ENCODE results near the gene IFI27.

IFI27 gene

DNA sequence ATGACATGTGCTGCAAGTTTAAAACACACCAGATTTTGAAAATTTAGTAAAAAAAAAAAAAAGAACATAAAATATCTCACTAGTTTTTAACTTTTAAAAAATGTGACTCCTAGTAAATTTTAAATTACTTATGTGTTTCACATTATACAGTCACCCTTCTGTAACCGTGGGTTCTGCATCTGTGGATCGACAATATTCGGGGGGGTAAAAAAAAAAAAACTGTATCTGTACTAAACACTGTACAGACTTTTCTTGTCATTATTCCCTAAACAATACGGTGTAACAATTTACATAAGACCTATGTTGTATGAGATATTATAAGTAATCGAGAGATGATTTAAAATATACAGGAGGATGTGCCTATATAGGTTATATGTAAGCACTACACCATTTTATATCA lies 32.7 kb upstream of the IFI27 start:
- TF ChIP-seq, protein P1, sequence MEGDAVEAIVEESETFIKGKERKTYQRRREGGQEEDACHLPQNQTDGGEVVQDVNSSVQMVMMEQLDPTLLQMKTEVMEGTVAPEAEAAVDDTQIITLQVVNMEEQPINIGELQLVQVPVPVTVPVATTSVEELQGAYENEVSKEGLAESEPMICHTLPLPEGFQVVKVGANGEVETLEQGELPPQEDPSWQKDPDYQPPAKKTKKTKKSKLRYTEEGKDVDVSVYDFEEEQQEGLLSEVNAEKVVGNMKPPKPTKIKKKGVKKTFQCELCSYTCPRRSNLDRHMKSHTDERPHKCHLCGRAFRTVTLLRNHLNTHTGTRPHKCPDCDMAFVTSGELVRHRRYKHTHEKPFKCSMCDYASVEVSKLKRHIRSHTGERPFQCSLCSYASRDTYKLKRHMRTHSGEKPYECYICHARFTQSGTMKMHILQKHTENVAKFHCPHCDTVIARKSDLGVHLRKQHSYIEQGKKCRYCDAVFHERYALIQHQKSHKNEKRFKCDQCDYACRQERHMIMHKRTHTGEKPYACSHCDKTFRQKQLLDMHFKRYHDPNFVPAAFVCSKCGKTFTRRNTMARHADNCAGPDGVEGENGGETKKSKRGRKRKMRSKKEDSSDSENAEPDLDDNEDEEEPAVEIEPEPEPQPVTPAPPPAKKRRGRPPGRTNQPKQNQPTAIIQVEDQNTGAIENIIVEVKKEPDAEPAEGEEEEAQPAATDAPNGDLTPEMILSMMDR (IDR thresholded peaks at IDR 0.05; ENCODE audit: control insufficient read depth, insufficient read depth, low read depth, low read length, missing control alignments) = no peak
- no peak overlapping the region for H3K4me3 ChIP-seq (ENCODE audit: control insufficient read depth, low read depth, low read length)
- DNase-seq (ENCODE audit: low read depth) = no peak

DNA sequence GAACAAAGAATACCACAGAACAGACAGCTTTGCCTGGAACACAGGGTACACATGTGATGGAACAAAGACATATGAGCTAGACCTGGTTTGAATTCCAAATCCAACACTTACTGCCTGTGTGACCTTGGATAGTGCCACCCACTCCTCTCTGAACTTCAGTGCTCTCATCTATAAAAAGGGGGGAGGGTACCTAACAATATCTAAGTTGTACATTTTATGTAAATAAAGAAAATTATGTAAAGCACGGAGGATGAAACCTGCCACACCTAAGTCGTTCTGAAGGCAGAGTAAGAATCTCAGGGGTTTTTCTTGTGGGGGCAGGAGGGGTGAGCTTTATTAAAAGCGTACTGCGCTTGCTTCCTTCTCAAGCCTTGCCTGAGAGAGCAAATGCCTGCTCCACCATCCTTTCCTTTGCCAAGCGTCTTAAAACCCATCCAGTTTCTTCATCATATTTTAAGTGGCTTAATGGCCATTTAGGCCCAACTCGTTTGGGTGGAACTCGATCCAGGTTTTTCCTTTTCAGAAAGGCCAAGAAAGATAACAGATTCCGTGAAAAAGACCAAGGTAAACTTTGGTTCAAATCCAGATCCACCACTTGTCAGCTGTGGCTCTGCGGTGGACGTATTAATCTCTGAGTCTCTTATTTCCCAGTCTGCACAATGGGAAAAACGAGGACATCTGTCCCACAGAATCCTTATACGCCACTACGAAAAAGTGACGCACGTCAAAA lies 30.5 kb upstream of the IFI27 start:
- TF ChIP-seq, protein P1 (IDR thresholded peaks at IDR 0.05; ENCODE audit: control insufficient read depth, insufficient read depth, low read depth, low read length, missing control alignments) = no peak
- peak overlapping the region; percentile 99 for H3K4me3 ChIP-seq (ENCODE audit: control insufficient read depth, low read depth, low read length)
- no peak for DNase-seq (ENCODE audit: low read depth)

DNA sequence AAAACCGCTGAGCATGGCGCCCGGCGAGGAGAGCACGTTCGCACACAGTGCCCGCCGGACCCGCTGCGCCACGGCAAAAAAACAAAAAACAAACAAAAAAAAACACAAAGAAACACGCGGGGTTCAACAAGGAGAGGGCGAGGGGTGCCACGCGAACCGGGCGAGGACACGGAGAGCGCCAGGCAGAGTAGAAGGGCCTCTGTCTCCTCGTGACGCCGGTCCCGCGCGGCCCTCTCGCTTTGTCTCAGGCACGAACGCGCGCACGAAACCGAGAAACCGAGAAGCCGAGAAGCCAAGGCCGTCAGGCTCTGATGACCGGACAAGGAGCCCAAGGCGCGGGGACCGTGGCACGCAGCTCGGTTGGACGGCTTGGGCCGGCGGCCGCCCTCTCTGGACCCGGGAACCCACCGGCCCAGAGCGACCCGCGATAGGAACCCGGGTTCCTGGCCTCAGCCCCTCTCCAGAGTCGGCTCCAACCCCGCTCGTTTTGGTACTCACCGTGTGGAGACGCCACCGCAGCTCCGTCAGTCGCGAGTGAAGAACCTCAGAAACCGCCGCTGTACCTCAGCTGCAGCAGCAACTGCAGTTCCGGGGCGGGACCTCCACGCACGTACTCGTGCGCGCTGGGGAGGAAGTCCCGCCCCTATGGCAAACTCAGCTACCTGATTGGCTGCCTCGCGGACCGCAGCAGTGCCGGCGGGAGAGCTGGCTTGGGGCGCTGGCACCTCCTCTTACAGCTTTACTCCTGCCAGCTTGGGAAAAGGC lies 29.7 kb upstream of the IFI27 start, which contains the start of the genes DDX24 and IFI27L1:
DDX24 (minus strand) TSS at position 582 of the 765 bp plus-strand sequence. CDS start 1,460 bp downstream, outside the sequence.
IFI27L1 (plus strand) TSS at position 690 of the 765 bp plus-strand sequence. CDS start 15,628 bp downstream, outside the sequence.
- DNase-seq (ENCODE audit: low read depth) = peak; percentile 73
- TF ChIP-seq, protein P1 (IDR thresholded peaks at IDR 0.05; ENCODE audit: control insufficient read depth, insufficient read depth, low read depth, low read length, missing control alignments) = no peak
- H3K4me3 ChIP-seq (ENCODE audit: control insufficient read depth, low read depth, low read length) = peak within 1 kb of the TSS; percentile 99

DNA sequence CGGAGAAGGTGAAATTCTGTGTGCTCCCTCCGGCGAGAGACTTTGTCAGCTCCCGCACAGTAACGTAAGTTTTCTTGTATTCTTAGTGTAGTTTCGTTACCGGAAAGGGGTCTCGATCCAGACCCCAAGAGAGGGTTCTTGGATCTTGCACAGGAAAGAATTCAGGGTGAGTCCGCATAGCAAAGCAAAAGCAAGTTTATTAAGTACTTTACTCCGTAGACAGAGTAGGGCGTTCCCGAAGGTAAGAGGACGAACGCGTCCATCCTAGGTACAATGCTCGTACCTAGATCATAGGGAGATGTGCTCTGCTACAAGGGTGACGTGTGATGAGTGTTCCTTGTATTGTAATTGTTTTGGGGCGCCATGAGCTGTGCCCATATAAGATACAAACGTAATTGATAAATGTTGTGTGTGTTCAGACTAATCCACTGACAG lies 29.1 kb upstream of the IFI27 start:
- TF ChIP-seq, protein P1 (IDR thresholded peaks at IDR 0.05; ENCODE audit: control insufficient read depth, insufficient read depth, low read depth, low read length, missing control alignments) = no peak
- peak overlapping the region; percentile 99 for H3K4me3 ChIP-seq (ENCODE audit: control insufficient read depth, low read depth, low read length)
- no peak for DNase-seq (ENCODE audit: low read depth)

DNA sequence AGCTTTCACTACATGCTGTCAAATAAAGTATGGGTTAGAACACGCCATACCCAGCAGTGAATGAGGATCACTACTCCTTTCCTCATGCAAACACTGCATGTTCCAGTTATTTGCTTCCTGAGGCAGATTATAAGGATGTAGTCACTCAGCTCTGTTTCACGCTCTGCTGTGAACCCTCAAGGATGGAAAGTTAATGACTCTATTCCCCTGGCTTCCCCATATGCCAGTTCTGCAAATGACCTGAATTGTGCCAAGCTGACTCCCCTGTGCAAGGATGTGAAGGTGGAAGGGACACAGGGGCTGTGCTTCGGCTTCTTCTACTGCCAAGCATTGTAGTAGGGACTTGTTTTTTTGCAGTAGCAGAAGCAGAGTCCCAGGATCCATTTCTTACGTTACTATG lies 22.6 kb upstream of the IFI27 start:
- TF ChIP-seq, protein P1 (IDR thresholded peaks at IDR 0.05; ENCODE audit: control insufficient read depth, insufficient read depth, low read depth, low read length, missing control alignments) = no peak

DNA sequence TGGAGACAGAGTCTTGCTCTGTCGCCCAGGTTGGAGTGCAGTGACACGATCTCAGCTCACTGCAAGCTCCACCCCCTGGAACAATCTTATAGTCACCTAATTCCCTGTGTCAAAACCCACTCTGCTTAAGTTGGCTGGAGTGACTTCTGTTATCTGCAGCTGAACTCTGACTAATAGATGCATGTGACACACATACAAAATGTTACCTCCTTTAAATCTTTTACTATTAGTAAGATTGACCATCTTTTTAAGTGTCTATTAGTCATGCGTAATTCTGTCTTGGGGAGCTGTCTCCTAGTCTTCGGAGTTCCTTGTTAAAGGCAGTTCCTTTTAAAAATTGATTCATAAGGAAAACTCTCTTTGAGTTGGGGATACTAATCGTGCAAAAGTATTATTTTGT lies 22.0 kb upstream of the IFI27 start:
- TF ChIP-seq, protein P1 (IDR thresholded peaks at IDR 0.05; ENCODE audit: control insufficient read depth, insufficient read depth, low read depth, low read length, missing control alignments) = no peak
- DNase-seq (ENCODE audit: low read depth) = no peak
- no peak overlapping the region for H3K4me3 ChIP-seq (ENCODE audit: control insufficient read depth, low read depth, low read length)

More for the DNA sequence above, 22.6 kb upstream of the IFI27 start:
- no peak for DNase-seq (ENCODE audit: low read depth)
- H3K4me3 ChIP-seq (ENCODE audit: control insufficient read depth, low read depth, low read length) = no peak overlapping the region

All from AG09309 (cell line).